Measurements from ENCODE around the gene SHC3.

The SHC3 gene

DNA sequence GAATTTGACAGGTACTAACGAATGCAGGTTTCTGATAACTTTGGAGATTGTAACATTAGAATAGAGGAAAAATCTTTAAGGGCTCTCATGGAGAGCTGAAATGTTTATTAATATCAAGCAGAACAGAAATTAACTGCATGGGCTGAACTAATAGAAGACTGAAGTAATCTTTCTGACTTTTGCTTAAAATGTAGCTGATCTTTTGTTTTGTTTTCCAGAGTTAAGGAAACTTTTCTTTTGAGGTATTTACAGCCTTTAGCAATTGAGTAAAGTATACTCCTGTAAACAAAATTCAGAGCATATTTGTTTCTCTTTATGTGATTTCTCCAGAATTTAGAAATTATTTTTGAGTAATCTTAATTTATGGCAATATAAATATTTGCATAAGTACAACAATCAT is 43.9 kb downstream of the SHC3 start:
- no peak overlapping the region for H3K4me3 ChIP-seq (ENCODE audit: severe bottlenecking)
- ATAC-seq (ENCODE audit: low read depth), result no peak
- no peaks in the 10 kb centered on the region for H3K36me3 ChIP-seq (ENCODE audit: low read depth)
- DNase-seq (ENCODE audit: low spot score), result no peak
- no peaks in the 10 kb centered on the region for H3K27me3 ChIP-seq (ENCODE audit: insufficient read depth, poor library complexity, severe bottlenecking)
- TF ChIP-seq, protein P1, sequence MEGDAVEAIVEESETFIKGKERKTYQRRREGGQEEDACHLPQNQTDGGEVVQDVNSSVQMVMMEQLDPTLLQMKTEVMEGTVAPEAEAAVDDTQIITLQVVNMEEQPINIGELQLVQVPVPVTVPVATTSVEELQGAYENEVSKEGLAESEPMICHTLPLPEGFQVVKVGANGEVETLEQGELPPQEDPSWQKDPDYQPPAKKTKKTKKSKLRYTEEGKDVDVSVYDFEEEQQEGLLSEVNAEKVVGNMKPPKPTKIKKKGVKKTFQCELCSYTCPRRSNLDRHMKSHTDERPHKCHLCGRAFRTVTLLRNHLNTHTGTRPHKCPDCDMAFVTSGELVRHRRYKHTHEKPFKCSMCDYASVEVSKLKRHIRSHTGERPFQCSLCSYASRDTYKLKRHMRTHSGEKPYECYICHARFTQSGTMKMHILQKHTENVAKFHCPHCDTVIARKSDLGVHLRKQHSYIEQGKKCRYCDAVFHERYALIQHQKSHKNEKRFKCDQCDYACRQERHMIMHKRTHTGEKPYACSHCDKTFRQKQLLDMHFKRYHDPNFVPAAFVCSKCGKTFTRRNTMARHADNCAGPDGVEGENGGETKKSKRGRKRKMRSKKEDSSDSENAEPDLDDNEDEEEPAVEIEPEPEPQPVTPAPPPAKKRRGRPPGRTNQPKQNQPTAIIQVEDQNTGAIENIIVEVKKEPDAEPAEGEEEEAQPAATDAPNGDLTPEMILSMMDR (IDR thresholded peaks at IDR 0.05; ENCODE audit: poor library complexity, severe bottlenecking), result no peak
- H3K27ac ChIP-seq (ENCODE audit: poor library complexity, severe bottlenecking), result no peak overlapping the region
- no peaks in the 10 kb centered on the region for H3K9me3 ChIP-seq (ENCODE audit: severe bottlenecking)
- H3K4me1 ChIP-seq (ENCODE audit: insufficient read depth, poor library complexity, severe bottlenecking), result peaks cover 23% of the 10 kb centered on the region

DNA sequence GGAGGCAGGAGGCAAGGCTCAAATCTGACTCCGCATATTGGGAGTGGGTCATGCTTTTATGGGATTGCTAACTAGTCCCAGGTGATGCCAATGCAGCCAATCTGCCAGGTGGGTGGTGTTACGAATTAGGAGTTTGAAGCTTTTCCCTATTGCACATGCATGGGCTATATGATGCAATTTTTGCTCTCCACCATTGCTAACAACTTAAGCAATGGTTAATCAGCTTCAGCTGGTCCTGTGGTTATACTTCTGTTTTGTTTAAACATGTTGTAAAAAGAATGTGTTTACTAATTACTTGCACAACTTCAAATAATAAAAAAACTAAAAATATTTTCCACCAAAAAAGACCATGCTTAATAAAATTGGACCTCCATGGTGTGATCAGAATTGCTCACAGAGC is 55.7 kb downstream of the SHC3 start:
- H3K36me3 ChIP-seq (ENCODE audit: low read depth), result no peaks in the 10 kb centered on the region
- H3K4me3 ChIP-seq (ENCODE audit: severe bottlenecking), result no peak overlapping the region
- no peak overlapping the region for H3K27ac ChIP-seq (ENCODE audit: poor library complexity, severe bottlenecking)
- ATAC-seq (ENCODE audit: low read depth), result no peak
- H3K27me3 ChIP-seq (ENCODE audit: insufficient read depth, poor library complexity, severe bottlenecking), result peaks cover 2% of the 10 kb centered on the region
- DNase-seq (ENCODE audit: low spot score), result no peak
- TF ChIP-seq, protein P1 (IDR thresholded peaks at IDR 0.05; ENCODE audit: poor library complexity, severe bottlenecking), result no peak
- H3K4me1 ChIP-seq (ENCODE audit: insufficient read depth, poor library complexity, severe bottlenecking), result no peaks in the 10 kb centered on the region
- no peaks in the 10 kb centered on the region for H3K9me3 ChIP-seq (ENCODE audit: severe bottlenecking)

DNA sequence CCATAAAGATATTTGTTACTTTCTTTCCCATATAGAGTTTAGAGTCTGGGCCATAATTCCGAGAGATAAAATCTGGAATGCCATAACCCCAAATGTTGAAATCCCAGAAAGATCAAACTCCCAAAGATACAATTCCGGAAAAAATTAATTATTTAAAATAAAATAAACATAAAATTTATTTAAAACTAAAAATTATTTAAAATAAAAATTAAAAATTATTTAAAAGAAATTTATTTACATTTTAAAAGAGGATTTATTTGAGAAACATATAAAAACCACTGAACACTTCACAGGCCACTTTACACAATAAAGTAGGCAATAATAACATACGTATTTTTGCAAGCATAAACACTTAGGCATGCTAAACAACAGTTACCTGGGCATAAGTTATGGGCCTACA is 57.9 kb downstream of the SHC3 start:
- Histone ChIP-seq H3K27me3 (ENCODE audit: insufficient read depth, poor library complexity, severe bottlenecking) (peaks cover 2% of the 10 kb centered on the region), H3K36me3 (ENCODE audit: low read depth) (no peaks in the 10 kb centered on the region), H3K4me1 (ENCODE audit: insufficient read depth, poor library complexity, severe bottlenecking) (no peaks in the 10 kb centered on the region), H3K4me3 (ENCODE audit: severe bottlenecking) (no peak overlapping the region), H3K9me3 (ENCODE audit: severe bottlenecking) (no peaks in the 10 kb centered on the region), H3K27ac (ENCODE audit: poor library complexity, severe bottlenecking) (no peak overlapping the region)
- ATAC-seq (ENCODE audit: low read depth) (no peak), DNase-seq (ENCODE audit: low spot score) (no peak)
- TF ChIP-seq, protein P1 (IDR thresholded peaks at IDR 0.05; ENCODE audit: poor library complexity, severe bottlenecking), result no peak

DNA sequence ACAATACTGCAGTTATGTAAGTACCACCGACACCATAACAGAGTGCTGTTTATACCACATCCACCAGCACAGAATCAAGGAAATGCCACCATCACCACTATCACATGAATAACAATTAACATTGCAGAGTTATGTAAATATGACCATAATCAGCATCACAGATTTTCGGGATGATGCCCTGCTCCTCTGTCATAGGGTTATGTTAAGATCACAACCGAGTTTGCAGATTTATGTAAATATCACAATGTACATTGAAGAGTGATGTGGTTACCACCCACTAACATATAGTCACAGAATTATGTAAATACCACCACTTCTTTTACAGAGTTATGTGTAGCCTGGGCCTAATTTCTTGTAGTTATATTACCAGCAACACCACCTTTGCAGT is 61.8 kb downstream of the SHC3 start:
- TF ChIP-seq, protein P1 (IDR thresholded peaks at IDR 0.05; ENCODE audit: poor library complexity, severe bottlenecking), result no peak
- H3K36me3 ChIP-seq (ENCODE audit: low read depth), result no peaks in the 10 kb centered on the region
- no peaks in the 10 kb centered on the region for H3K9me3 ChIP-seq (ENCODE audit: severe bottlenecking)
- H3K4me3 ChIP-seq (ENCODE audit: severe bottlenecking), result no peak overlapping the region
- ATAC-seq (ENCODE audit: low read depth), result no peak
- H3K27ac ChIP-seq (ENCODE audit: poor library complexity, severe bottlenecking), result no peak overlapping the region
- peaks cover 2% of the 10 kb centered on the region for H3K27me3 ChIP-seq (ENCODE audit: insufficient read depth, poor library complexity, severe bottlenecking)
- H3K4me1 ChIP-seq (ENCODE audit: insufficient read depth, poor library complexity, severe bottlenecking), result no peaks in the 10 kb centered on the region
- no peak for DNase-seq (ENCODE audit: low spot score)

DNA sequence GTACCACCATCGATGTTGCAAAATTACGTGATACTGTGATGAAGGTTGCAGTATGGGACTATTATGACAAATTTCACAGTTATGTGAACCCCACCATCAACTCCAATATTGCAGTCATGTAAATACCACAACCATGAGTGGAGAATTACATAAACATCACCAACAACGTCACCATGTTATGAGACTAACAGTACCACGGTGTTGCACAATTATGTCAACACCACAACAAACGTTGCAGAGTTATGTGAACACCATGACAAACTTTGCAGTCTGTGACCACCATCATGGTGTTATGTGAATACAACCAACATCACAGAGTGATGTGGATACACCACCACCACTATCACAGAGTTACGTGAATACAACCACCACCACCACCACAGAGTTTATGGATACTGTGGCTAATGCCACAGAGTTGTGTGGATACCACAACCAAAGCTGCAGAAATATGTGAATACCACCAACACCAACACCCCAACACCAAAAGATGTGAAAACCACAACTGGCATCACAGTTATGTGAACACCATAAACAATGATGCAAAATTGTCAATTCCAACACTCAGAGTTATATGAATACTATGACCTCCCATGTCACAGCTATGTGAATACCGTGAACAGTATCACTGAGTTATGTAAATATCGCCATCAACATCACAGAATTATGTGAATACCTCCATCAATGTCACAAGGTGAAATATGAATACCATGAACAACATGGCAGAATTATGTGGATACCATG is 62.4 kb downstream of the SHC3 start:
- no peaks in the 10 kb centered on the region for H3K36me3 ChIP-seq (ENCODE audit: low read depth)
- no peak for ATAC-seq (ENCODE audit: low read depth)
- H3K4me1 ChIP-seq (ENCODE audit: insufficient read depth, poor library complexity, severe bottlenecking), result no peaks in the 10 kb centered on the region
- peaks cover 2% of the 10 kb centered on the region for H3K27me3 ChIP-seq (ENCODE audit: insufficient read depth, poor library complexity, severe bottlenecking)
- DNase-seq (ENCODE audit: low spot score), result no peak
- no peak overlapping the region for H3K4me3 ChIP-seq (ENCODE audit: severe bottlenecking)
- no peak overlapping the region for H3K27ac ChIP-seq (ENCODE audit: poor library complexity, severe bottlenecking)
- TF ChIP-seq, protein P1 (IDR thresholded peaks at IDR 0.05; ENCODE audit: poor library complexity, severe bottlenecking), result no peak
- H3K9me3 ChIP-seq (ENCODE audit: severe bottlenecking), result no peaks in the 10 kb centered on the region

Measured in RWPE2 (cell line).